Measurements from ENCODE around the gene SLC6A3. TPM values are rescaled to one million over a fixed set of nuclear protein-coding genes. Genes with fewer than 3 reads are reported as not detected.

The SLC6A3 gene
- total RNA-seq, 4 donors from 2014 or later, result 0.20 to 0.90 TPM; not detected in 2

GRCh38 chr5:1437876-1438559, 7.2 kb downstream of the SLC6A3 start:
- 84 to 88% methylated on average over 25 of the region's 25 CpGs for WGBS, 2 donors
- H3K36me3 ChIP-seq, result no peaks in the 10 kb centered on the region

GRCh38 chr5:1437226-1437829, 7.9 kb downstream of the SLC6A3 start:
- Histone ChIP-seq H3K27ac (no peak overlapping the region), H3K9me3 (peaks cover 0 to 31% (median 0%) of the 10 kb centered on the region in 4 donors), H3K36me3 (no peaks in the 10 kb centered on the region), H3K4me3 (no peak overlapping the region), H3K4me1 (no peaks in the 10 kb centered on the region), H3K27me3 (peaks cover 0 to 12% of the 10 kb centered on the region in 2 donors)
- TF ChIP-seq EP300 (IDR thresholded peaks at IDR 0.05), result no peak
- TF ChIP-seq POLR2A (IDR thresholded peaks at IDR 0.05), result no peak
- TF ChIP-seq CTCF (IDR thresholded peaks at IDR 0.05), result no peak
- 48 to 54% methylated on average over 11 of the region's 11 CpGs for WGBS, 2 donors
- no peak for DNase-seq (ENCODE audit: low spot score in 2 of 2)

More at GRCh38 chr5:1437876-1438559, 7.2 kb downstream of the SLC6A3 start:
- H3K9me3 ChIP-seq, result peaks cover 0 to 28% (median 0%) of the 10 kb centered on the region in 4 donors
- H3K27ac ChIP-seq, result no peak overlapping the region
- peaks cover 0 to 19% of the 10 kb centered on the region in 2 donors for H3K27me3 ChIP-seq
- no peak overlapping the region for H3K4me3 ChIP-seq
- no peak for DNase-seq (ENCODE audit: low spot score in 2 of 2)
- TF ChIP-seq CTCF (IDR thresholded peaks at IDR 0.05) (no peak), EP300 (IDR thresholded peaks at IDR 0.05) (no peak), POLR2A (IDR thresholded peaks at IDR 0.05) (no peak)
- H3K4me1 ChIP-seq, result no peaks in the 10 kb centered on the region

- Histone ChIP-seq H3K9me3 (peaks cover 0 to 38% (median 0%) of the 10 kb centered on the region in 4 donors), H3K4me3 (no peak overlapping the region), H3K36me3 (no peaks in the 10 kb centered on the region), H3K27ac (no peak overlapping the region), H3K4me1 (no peaks in the 10 kb centered on the region), H3K27me3 (peaks cover 0 to 5% of the 10 kb centered on the region in 2 donors)
- TF ChIP-seq POLR2A (IDR thresholded peaks at IDR 0.05) (no peak), EP300 (IDR thresholded peaks at IDR 0.05) (no peak), CTCF (IDR thresholded peaks at IDR 0.05) (no peak)
- 86 to 88% methylated on average over 16 of the region's 16 CpGs for WGBS, 2 donors
- no peak for DNase-seq (ENCODE audit: low spot score in 2 of 2)
Observed at GRCh38 chr5:1436681-1437080, 8.6 kb downstream of the SLC6A3 start.

GRCh38 chr5:1436036-1436435, 9.2 kb downstream of the SLC6A3 start:
- WGBS, 2 donors, result 79 to 84% methylated on average over 9 of the region's 10 CpGs
- Histone ChIP-seq H3K4me3 (no peak overlapping the region), H3K36me3 (no peaks in the 10 kb centered on the region), H3K4me1 (no peaks in the 10 kb centered on the region), H3K27me3 (no peaks in the 10 kb centered on the region), H3K9me3 (peaks cover 0 to 40% (median 0%) of the 10 kb centered on the region in 4 donors), H3K27ac (no peak overlapping the region)
- DNase-seq (ENCODE audit: low spot score in 2 of 2), result no peak
- no peak for TF ChIP-seq CTCF (IDR thresholded peaks at IDR 0.05)
- TF ChIP-seq POLR2A (IDR thresholded peaks at IDR 0.05), result no peak
- TF ChIP-seq EP300 (IDR thresholded peaks at IDR 0.05), result no peak

GRCh38 chr5:1435369-1435768, 9.9 kb downstream of the SLC6A3 start:
- Histone ChIP-seq H3K27ac (no peak overlapping the region), H3K4me1 (no peaks in the 10 kb centered on the region), H3K36me3 (no peaks in the 10 kb centered on the region), H3K4me3 (no peak overlapping the region), H3K9me3 (peaks cover 0 to 39% (median 0%) of the 10 kb centered on the region in 4 donors), H3K27me3 (no peaks in the 10 kb centered on the region)
- no peak for DNase-seq (ENCODE audit: low spot score in 2 of 2)
- 88 to 90% methylated on average over 1 to 2 of the region's 2 CpGs for WGBS, 2 donors
- no peak for TF ChIP-seq CTCF (IDR thresholded peaks at IDR 0.05)

Data from tibial nerve (tissue), 4 donors.